SK-N-MC (cell line): ENCODE results near the gene RNF214.

Experiments
- DNase-seq: peaks from one replicate; pipeline ENCODE4 v3.0.0-alpha.2; 2011; ENCODE audit warnings: low read depth, low spot score
- H3K27ac ChIP-seq: fragments of 200-600 bp; sonication (generic); 2 replicates; pipeline ENCODE4 v1.5.1; 2016; ENCODE audit warnings: mixed run types
- H3K36me3 ChIP-seq: fragments of 200-600 bp; sonication (generic); 2 replicates; pipeline ENCODE4 v1.6.1; 2017; ENCODE audit warnings: antibody characterized with exemption, low read length, mixed read lengths; ENCODE audit not compliant: insufficient read depth
- H3K4me3 ChIP-seq: fragments of 200-600 bp; sonication (generic); 2 replicates; pipeline ENCODE4 v1.5.1; 2016
- H3K9ac ChIP-seq: fragments of 200-600 bp; sonication (generic); 2 replicates; pipeline ENCODE4 v1.8.0; 2017; ENCODE audit warnings: mixed run types, mixed read lengths; ENCODE audit not compliant: insufficient read length
- H3K9me3 ChIP-seq: fragments of 200-600 bp; sonication (generic); 2 replicates; pipeline ENCODE4 v1.6.1; 2017; ENCODE audit warnings: low read depth, mild to moderate bottlenecking, antibody characterized with exemption, low read length, moderate library complexity, mixed read lengths
- EZH2 ChIP-seq: fragments of 200-600 bp; sonication (generic); IDR thresholded peaks from one replicate; pipeline ENCODE4 v1.6.1; 2017; ENCODE audit warnings: antibody characterized with exemption
- FOXP2 ChIP-seq: optimal IDR thresholded peaks from 2 replicates; pipeline ENCODE3; 2011; ENCODE audit warnings: mild to moderate bottlenecking, moderate library complexity; ENCODE audit not compliant: insufficient read depth; ENCODE audit errors: extremely low read length, control extremely low read depth
- POLR2AphosphoS5 ChIP-seq: IDR thresholded peaks from 2 replicates; pipeline ENCODE4 v1.6.1; 2012; ENCODE audit warnings: mild to moderate bottlenecking, low read depth, low read length, borderline replicate concordance

RNF214 gene

GRCh38 chr11:117282956-117283355 is 50.5 kb downstream of the RNF214 start:
- H3K36me3 ChIP-seq: peaks cover 34% of the 10 kb centered on the region
- TF ChIP-seq POLR2AphosphoS5 (no peak), FOXP2 (no peak), EZH2 (no peak)

GRCh38 chr11:117284053-117284452 is 51.6 kb downstream of the RNF214 start:
- no peaks in the 10 kb centered on the region for H3K9me3 ChIP-seq
- peaks cover 34% of the 10 kb centered on the region for H3K36me3 ChIP-seq
- H3K27ac ChIP-seq: no peak overlapping the region
- DNase-seq: no peak
- no peak overlapping the region for H3K4me3 ChIP-seq
- H3K9ac ChIP-seq: no peak overlapping the region
- TF ChIP-seq POLR2AphosphoS5 (no peak), EZH2 (no peak), FOXP2 (no peak)

More at GRCh38 chr11:117282956-117283355, 50.5 kb downstream of the RNF214 start:
- no peak overlapping the region for H3K9ac ChIP-seq
- H3K27ac ChIP-seq: no peak overlapping the region
- no peak for DNase-seq
- H3K9me3 ChIP-seq: no peaks in the 10 kb centered on the region
- no peak overlapping the region for H3K4me3 ChIP-seq

- no peaks in the 10 kb centered on the region for H3K9me3 ChIP-seq
- DNase-seq: no peak
- peaks cover 40% of the 10 kb centered on the region for H3K36me3 ChIP-seq
- TF ChIP-seq EZH2 (no peak), POLR2AphosphoS5 (no peak), FOXP2 (no peak)
- no peak overlapping the region for H3K4me3 ChIP-seq
- no peak overlapping the region for H3K9ac ChIP-seq
- H3K27ac ChIP-seq: no peak overlapping the region
Measured at GRCh38 chr11:117286588-117286987, 54.1 kb downstream of the RNF214 start.

- no peak overlapping the region for H3K27ac ChIP-seq
- H3K9me3 ChIP-seq: no peaks in the 10 kb centered on the region
- H3K4me3 ChIP-seq: no peak overlapping the region
- TF ChIP-seq FOXP2 (no peak), EZH2 (no peak), POLR2AphosphoS5 (no peak)
- DNase-seq: no peak
- H3K9ac ChIP-seq: no peak overlapping the region
- peaks cover 30% of the 10 kb centered on the region for H3K36me3 ChIP-seq
Measured at GRCh38 chr11:117287668-117288067, 55.2 kb downstream of the RNF214 start.

- H3K9ac ChIP-seq: no peak overlapping the region
- no peaks in the 10 kb centered on the region for H3K9me3 ChIP-seq
- H3K4me3 ChIP-seq: no peak overlapping the region
- H3K27ac ChIP-seq: no peak overlapping the region
- TF ChIP-seq EZH2 (no peak), POLR2AphosphoS5 (no peak), FOXP2 (no peak)
- DNase-seq: no peak
- peaks cover 25% of the 10 kb centered on the region; the same call in 1 of the 2 replicates for H3K36me3 ChIP-seq
Measured at GRCh38 chr11:117289795-117290194, 57.3 kb downstream of the RNF214 start.

GRCh38 chr11:117290809-117291396 is 58.4 kb downstream of the RNF214 start, which contains the start of gene BACE1-AS:
Gene BACE1-AS, plus strand, starts transcription at chr11:117291346.
- peaks cover 16% of the 10 kb centered on the region; the same call in 1 of the 2 replicates for H3K36me3 ChIP-seq
- no peak within 1 kb of the TSS for H3K27ac ChIP-seq
- H3K9me3 ChIP-seq: no peaks in the 10 kb centered on the region
- no peak within 1 kb of the TSS for H3K9ac ChIP-seq
- TF ChIP-seq POLR2AphosphoS5: no peak
- no peak for TF ChIP-seq EZH2
- TF ChIP-seq FOXP2: no peak
- no peak for DNase-seq
- no peak within 1 kb of the TSS for H3K4me3 ChIP-seq

- Histone ChIP-seq H3K36me3 (peaks cover 14% of the 10 kb centered on the region; the same call in 1 of the 2 replicates), H3K27ac (no peak overlapping the region), H3K4me3 (no peak overlapping the region), H3K9me3 (no peaks in the 10 kb centered on the region), H3K9ac (no peak overlapping the region)
- no peak for DNase-seq
- no peak for TF ChIP-seq FOXP2
Measured at GRCh38 chr11:117292616-117293015, 60.1 kb downstream of the RNF214 start.

- H3K36me3 ChIP-seq: peaks cover 3% of the 10 kb centered on the region; the same call in 1 of the 2 replicates
Measured at GRCh38 chr11:117295438-117296137, 63.1 kb downstream of the RNF214 start.

More at GRCh38 chr11:117295438-117296137, 63.1 kb downstream of the RNF214 start:
- no peak overlapping the region for H3K9ac ChIP-seq
- no peak overlapping the region for H3K4me3 ChIP-seq
- TF ChIP-seq POLR2AphosphoS5: no peak
- no peak for TF ChIP-seq FOXP2
- no peak for TF ChIP-seq EZH2
- no peak for DNase-seq
- H3K27ac ChIP-seq: no peak overlapping the region
- H3K9me3 ChIP-seq: no peaks in the 10 kb centered on the region
